Tibial nerve (tissue), 4 donors: Measurements from ENCODE around the gene ABHD15.

Experiments
- EP300 ChIP-seq, 2 donors: sonication (generic); formaldehyde crosslinking; IDR thresholded peaks; one replicate each; pipeline ENCODE4 v1.6.1; 2017; ENCODE audit warnings: antibody characterized with exemption in 2 of 2, mild to moderate bottlenecking in 1 of 2
- POLR2A ChIP-seq, 2 donors: fragments of 450-650 bp; IDR thresholded peaks; one replicate each; pipeline ENCODE4 v1.6.1; 2017; ENCODE audit warnings: antibody characterized with exemption in 2 of 2, mild to moderate bottlenecking in 2 of 2, moderate library complexity in 2 of 2
- TF ChIP-seq, protein P1 (sequence below), 5 experiments: fragments of 200-600 bp in 3 of 5; fragments of 450-650 bp in 2 of 5; sonication (generic) in 3 of 5; IDR thresholded peaks; one replicate each; pipeline ENCODE4 v1.5.1; 2016 to 2019; ENCODE audit warnings: antibody characterized with exemption in 5 of 5, mild to moderate bottlenecking in 3 of 5, moderate library complexity in 2 of 5

- no peak for TF ChIP-seq POLR2A (IDR thresholded peaks at IDR 0.05)
- TF ChIP-seq, protein P1, sequence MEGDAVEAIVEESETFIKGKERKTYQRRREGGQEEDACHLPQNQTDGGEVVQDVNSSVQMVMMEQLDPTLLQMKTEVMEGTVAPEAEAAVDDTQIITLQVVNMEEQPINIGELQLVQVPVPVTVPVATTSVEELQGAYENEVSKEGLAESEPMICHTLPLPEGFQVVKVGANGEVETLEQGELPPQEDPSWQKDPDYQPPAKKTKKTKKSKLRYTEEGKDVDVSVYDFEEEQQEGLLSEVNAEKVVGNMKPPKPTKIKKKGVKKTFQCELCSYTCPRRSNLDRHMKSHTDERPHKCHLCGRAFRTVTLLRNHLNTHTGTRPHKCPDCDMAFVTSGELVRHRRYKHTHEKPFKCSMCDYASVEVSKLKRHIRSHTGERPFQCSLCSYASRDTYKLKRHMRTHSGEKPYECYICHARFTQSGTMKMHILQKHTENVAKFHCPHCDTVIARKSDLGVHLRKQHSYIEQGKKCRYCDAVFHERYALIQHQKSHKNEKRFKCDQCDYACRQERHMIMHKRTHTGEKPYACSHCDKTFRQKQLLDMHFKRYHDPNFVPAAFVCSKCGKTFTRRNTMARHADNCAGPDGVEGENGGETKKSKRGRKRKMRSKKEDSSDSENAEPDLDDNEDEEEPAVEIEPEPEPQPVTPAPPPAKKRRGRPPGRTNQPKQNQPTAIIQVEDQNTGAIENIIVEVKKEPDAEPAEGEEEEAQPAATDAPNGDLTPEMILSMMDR (IDR thresholded peaks at IDR 0.05) = no peak
- no peak for TF ChIP-seq EP300 (IDR thresholded peaks at IDR 0.05)
Measured at GRCh38 chr17:29526322-29526721, 40.5 kb downstream of the ABHD15 start.
